ENCODE measurements around the gene S100A10. TPM values are rescaled to one million over a fixed set of nuclear protein-coding genes. Genes with fewer than 3 reads are reported as not detected.

S100A10 gene
- total RNA-seq: 46.0 and 55.6 TPM in 2 replicates

DNA sequence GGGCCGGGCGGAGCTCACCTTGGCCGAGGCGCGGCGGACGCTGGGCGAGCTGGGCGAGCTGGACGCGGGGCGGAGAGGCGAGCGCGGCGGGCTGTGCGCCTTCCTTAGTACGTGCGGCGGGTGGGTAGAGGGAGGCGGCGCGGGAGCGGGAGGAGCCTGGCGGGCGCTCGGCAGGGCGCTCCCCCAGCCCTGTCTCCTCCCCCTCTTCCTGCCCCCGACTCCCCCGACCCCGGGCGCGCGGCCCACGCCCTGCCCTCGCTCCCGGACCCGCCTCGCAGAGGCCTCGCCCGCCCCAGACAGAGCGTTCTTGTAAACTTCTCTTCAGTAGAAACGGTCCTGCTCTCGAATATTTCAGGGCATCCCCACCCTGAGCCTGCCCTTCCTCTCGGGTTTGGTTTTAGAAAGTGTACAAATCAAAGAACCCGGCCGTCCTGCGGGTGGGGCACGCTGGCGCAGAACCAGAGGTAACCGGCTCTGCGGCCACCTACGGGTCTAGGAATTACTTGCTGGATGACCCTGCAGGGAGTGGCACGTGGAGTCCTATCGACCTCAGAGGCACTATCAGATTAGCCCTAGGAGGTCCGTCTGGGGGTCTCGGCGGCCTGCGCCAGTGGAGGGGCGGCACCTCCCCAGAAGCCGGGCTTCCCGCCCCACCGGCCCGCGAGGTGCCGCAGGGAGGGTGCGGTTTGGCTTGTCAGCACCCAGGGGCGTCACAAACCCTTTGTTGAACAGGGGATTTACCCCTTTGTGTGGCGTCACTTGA lies at the start of gene S100A10:
S100A10 (minus strand) TSS at position 126 of the 763 bp plus-strand sequence. CDS start 7,629 bp downstream, outside the sequence.

GRCh38 chr1:152036267-152037216 lies 42.9 kb upstream of the S100A10 start, which contains the start of gene S100A11:
Gene S100A11 (minus strand): TSS chr1:152037004. CDS start chr1:152036915, 89 bp downstream.

Other genes with a start within 250 kb of the S100A10 start
- 77.2 and 87.5 TPM in 2 replicates for gene MRPL9, start 230.4 kb downstream of the S100A10 start, total RNA-seq
- 1.0 and 1.5 TPM in 2 replicates for gene TDRKH, start 203.4 kb downstream of the S100A10 start, total RNA-seq
- gene LINGO4, start 188.4 kb downstream of the S100A10 start, total RNA-seq: not detected in 2 replicates
- gene RORC, start 162.1 kb downstream of the S100A10 start, total RNA-seq: not detected in 2 replicates
- not detected in 2 replicates for gene C2CD4D, start 154.0 kb downstream of the S100A10 start, total RNA-seq
- gene THEM5, start 140.1 kb downstream of the S100A10 start, total RNA-seq: not detected in 2 replicates
- gene THEM4, start 84.3 kb downstream of the S100A10 start, total RNA-seq: 8.8 and 10.7 TPM in 2 replicates
- gene S100A11, start 43.1 kb upstream of the S100A10 start, total RNA-seq: 176 and 199 TPM in 2 replicates
- gene TCHHL1, start 95.2 kb upstream of the S100A10 start, total RNA-seq: not detected in 2 replicates
- under 0.01 and 0.14 TPM in 2 replicates for gene TCHH, start 121.6 kb upstream of the S100A10 start, total RNA-seq
- gene RPTN, start 165.4 kb upstream of the S100A10 start, total RNA-seq: not detected in 2 replicates
- gene HRNR, start 230.3 kb upstream of the S100A10 start, total RNA-seq: not detected in 2 replicates